Astrocyte (in vitro differentiated cells and primary cell): ENCODE results near the gene SFSWAP.

Experiments
- EZH2 ChIP-seq: IDR thresholded peaks from 2 replicates; pipeline ENCODE4 v1.6.1; 2012; ENCODE audit warnings: mild to moderate bottlenecking, low read length, inconsistent platforms; ENCODE audit not compliant: insufficient read depth
- TF ChIP-seq, protein P1 (sequence below): IDR thresholded peaks from 2 replicates; pipeline ENCODE4 v1.5.1; 2011; ENCODE audit warnings: low read depth, mild to moderate bottlenecking, inconsistent platforms, low read length, moderate library complexity; ENCODE audit not compliant: insufficient read depth

DNA sequence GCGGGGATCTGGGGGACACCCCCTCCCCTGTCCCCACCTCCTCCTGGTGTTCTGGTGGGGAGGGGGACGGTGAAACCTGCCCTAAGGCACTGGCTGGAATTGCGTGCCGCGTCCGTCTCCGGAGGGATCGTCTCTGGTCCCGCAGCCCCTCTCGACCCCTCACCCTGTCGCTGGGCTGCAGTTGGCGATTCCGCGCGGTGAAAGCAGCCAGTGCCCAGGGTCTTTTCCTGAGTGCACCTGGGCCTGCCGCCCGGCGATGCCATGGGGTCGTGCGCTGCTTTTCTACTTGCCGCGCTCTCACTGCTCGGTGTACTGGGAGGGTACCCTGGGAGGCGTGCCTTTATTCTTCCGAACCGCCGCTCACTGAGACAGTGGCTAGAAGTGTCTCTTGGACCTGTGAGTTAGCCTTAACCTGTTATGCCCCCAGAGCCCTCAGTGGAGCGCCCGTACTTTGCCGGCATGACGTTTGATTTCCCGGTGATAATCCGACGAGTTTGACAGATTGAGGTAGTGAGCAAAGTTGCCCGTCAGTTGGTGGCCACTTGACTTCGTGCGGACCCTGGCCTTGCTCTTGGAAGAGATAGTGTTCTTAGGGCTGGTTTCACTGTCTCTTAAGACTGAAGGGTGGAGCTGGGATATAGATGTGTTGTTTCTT, 788 bp downstream of the SFSWAP start:
- TF ChIP-seq, protein P1, sequence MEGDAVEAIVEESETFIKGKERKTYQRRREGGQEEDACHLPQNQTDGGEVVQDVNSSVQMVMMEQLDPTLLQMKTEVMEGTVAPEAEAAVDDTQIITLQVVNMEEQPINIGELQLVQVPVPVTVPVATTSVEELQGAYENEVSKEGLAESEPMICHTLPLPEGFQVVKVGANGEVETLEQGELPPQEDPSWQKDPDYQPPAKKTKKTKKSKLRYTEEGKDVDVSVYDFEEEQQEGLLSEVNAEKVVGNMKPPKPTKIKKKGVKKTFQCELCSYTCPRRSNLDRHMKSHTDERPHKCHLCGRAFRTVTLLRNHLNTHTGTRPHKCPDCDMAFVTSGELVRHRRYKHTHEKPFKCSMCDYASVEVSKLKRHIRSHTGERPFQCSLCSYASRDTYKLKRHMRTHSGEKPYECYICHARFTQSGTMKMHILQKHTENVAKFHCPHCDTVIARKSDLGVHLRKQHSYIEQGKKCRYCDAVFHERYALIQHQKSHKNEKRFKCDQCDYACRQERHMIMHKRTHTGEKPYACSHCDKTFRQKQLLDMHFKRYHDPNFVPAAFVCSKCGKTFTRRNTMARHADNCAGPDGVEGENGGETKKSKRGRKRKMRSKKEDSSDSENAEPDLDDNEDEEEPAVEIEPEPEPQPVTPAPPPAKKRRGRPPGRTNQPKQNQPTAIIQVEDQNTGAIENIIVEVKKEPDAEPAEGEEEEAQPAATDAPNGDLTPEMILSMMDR, result no peak
- TF ChIP-seq EZH2, result no peak
